ENCODE data around the gene KANK2. TPM values are rescaled to one million over a fixed set of nuclear protein-coding genes. Genes with fewer than 3 reads are reported as not detected.
A peak's percentile ranks its signal among the peaks of the same experiment; 100 is the strongest.
"Not testable (repeated sequence)": the region's sequence is repeated elsewhere in the genome, so short reads cannot be mapped to it uniquely, and the experiment has no call there.

Gene KANK2
- total RNA-seq, 5 donors from 2014 or later (not counting 1 experiment from before 2014, with no cell fraction given), result 0.68 to 1.9 (median 1.2) TPM

DNA sequence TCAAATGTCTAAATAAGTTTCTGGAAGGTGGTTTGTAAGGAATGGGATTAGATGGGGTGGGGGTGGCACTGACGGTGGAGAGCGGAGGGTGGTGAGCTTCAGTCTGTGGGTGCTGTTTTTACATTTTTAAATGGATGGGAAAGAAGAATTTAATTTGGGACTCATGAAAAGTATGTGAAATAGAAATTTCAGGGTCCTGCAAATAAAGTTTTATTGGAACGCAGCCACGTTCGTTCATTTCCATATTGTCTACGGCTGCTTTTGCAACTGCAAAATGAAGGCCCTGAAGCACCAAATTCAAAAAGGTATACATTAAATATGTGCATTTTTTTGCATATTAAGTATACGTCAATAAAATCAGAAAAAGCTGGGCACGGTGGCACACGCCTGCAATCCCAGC is 9.9 kb downstream of the KANK2 start:
- peaks cover 0 to 4% (median 0%) of the 10 kb centered on the region in 3 donors for H3K9me3 Mint-ChIP-seq
- ChIA-PET POLR2A (no interaction called here), CTCF (no interaction called here)
- no peaks in the 10 kb centered on the region for H3K36me3 Mint-ChIP-seq
- ATAC-seq (replicated peaks in 1 of 4) (no peak), DNase-seq (no peak)
- Histone ChIP-seq H3K9me3 (no peaks in the 10 kb centered on the region), H3K27me3 (replicated peaks in 1 of 2; ENCODE audit: control insufficient read depth in 2 of 2, extremely low read depth in 1 of 2, insufficient read depth in 2 of 2, low read length in 1 of 2) (peaks cover 0 to 3% of the 10 kb centered on the region in 2 experiments), H3K4me3 (ENCODE audit: control insufficient read depth in 1 of 2, extremely low read depth in 1 of 2, low read length in 1 of 2) (no peak overlapping the region), H3K27ac (ENCODE audit: low read length) (no peak overlapping the region), H3K36me3 (ENCODE audit: control insufficient read depth in 2 of 2, extremely low read depth in 1 of 2, insufficient read depth in 1 of 2, low read length in 1 of 2) (no peaks in the 10 kb centered on the region), H3K4me1 (ENCODE audit: control insufficient read depth in 1 of 2, extremely low read depth in 1 of 2, insufficient read depth in 2 of 2, low read length in 2 of 2) (no peaks in the 10 kb centered on the region)
- no peak overlapping the region for H3K4me3 Mint-ChIP-seq
- no peaks in the 10 kb centered on the region for H3K4me1 Mint-ChIP-seq
- WGBS (ENCODE audit: insufficient coverage), result 98% methylated on average over 5 of the region's 9 CpGs
- H3K27ac Mint-ChIP-seq, result no peak overlapping the region
- H3K27me3 Mint-ChIP-seq, result no peaks in the 10 kb centered on the region

DNA sequence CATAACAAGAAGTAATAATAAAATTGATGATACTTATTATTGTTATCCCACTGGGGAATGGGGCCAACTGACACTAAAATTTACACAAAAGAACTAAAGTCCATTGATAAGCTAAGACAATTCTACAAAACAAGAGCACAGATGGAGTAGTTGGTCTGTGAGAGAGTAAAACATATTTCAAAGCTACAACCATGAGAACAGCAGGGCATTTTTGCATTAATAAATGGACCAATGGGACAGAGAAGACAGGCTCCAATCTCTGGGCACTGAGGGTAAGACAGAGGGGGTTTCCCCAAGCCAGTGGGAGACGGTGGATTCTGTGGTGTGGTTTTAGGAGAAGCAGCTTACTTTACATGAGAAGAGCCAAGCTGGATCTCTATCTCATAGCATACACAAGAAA is 14.4 kb downstream of the KANK2 start:
- Mint-ChIP-seq H3K4me3 (no peak overlapping the region), H3K36me3 (no peaks in the 10 kb centered on the region), H3K27me3 (peaks cover 0 to 1% of the 10 kb centered on the region in 2 donors), H3K9me3 (peaks cover 0 to 4% (median 0%) of the 10 kb centered on the region in 3 donors), H3K27ac (no peak overlapping the region), H3K4me1 (peaks cover 0 to 10% (median 5%) of the 10 kb centered on the region in 3 donors)
- Histone ChIP-seq H3K36me3 (ENCODE audit: control insufficient read depth in 2 of 2, extremely low read depth in 1 of 2, insufficient read depth in 1 of 2, low read length in 1 of 2) (no peaks in the 10 kb centered on the region), H3K4me1 (ENCODE audit: control insufficient read depth in 1 of 2, extremely low read depth in 1 of 2, insufficient read depth in 2 of 2, low read length in 2 of 2) (peaks cover 0 to 6% of the 10 kb centered on the region in 2 experiments), H3K4me3 (ENCODE audit: control insufficient read depth in 1 of 2, extremely low read depth in 1 of 2, low read length in 1 of 2) (no peak overlapping the region), H3K27me3 (replicated peaks in 1 of 2; ENCODE audit: control insufficient read depth in 2 of 2, extremely low read depth in 1 of 2, insufficient read depth in 2 of 2, low read length in 1 of 2) (peaks cover 0 to 5% of the 10 kb centered on the region in 2 experiments), H3K9me3 (no peaks in the 10 kb centered on the region), H3K27ac (ENCODE audit: low read length) (no peak overlapping the region)
- ATAC-seq (replicated peaks in 1 of 4), result no peak
- POLR2A ChIA-PET, result no interaction called here
- CTCF ChIA-PET, result interaction anchor here (0.5 to 0.6 kb wide), 2 partner anchors 56 to 241 kb away, joined by 3 to 5 read pairs; no protein-coding TSS in a partner anchor
- no peak for DNase-seq
- no CpG with 5 or more reads among the region's 1 CpG for WGBS (ENCODE audit: insufficient coverage)

DNA sequence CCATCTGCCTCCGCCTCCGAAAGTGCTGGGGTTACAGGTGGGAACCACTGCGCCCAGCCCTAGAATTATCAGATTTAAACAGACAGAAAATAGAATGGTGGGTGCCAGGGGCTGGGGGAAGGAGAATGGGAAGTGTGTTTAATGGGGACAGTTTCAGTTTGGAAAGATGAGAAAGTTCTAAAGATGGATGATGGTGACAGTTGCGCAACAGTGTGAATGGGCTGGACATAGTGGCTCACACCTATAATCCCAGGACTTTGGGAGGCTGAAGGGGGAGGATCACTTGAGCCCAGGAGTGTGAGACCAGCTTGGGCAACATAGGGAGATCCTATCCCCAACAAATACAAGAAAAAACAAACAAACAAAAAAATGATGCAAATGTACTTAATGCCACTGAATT is 15.9 kb downstream of the KANK2 start:
- Mint-ChIP-seq H3K36me3 (no peaks in the 10 kb centered on the region), H3K4me3 (no peak overlapping the region), H3K27me3 (peaks cover 0 to 4% of the 10 kb centered on the region in 2 donors), H3K9me3 (peaks cover 0 to 4% (median 0%) of the 10 kb centered on the region in 3 donors), H3K4me1 (peaks cover 0 to 10% (median 5%) of the 10 kb centered on the region in 3 donors), H3K27ac (no peak overlapping the region)
- Histone ChIP-seq H3K27me3 (replicated peaks in 1 of 2; ENCODE audit: control insufficient read depth in 2 of 2, extremely low read depth in 1 of 2, insufficient read depth in 2 of 2, low read length in 1 of 2) (peaks cover 0 to 9% of the 10 kb centered on the region in 2 experiments), H3K27ac (ENCODE audit: low read length) (no peak overlapping the region), H3K36me3 (ENCODE audit: control insufficient read depth in 2 of 2, extremely low read depth in 1 of 2, insufficient read depth in 1 of 2, low read length in 1 of 2) (no peaks in the 10 kb centered on the region), H3K9me3 (no peaks in the 10 kb centered on the region), H3K4me3 (ENCODE audit: control insufficient read depth in 1 of 2, extremely low read depth in 1 of 2, low read length in 1 of 2) (no peak overlapping the region), H3K4me1 (ENCODE audit: control insufficient read depth in 1 of 2, extremely low read depth in 1 of 2, insufficient read depth in 2 of 2, low read length in 2 of 2) (peaks cover 0 to 6% of the 10 kb centered on the region in 2 experiments)
- CTCF ChIA-PET, result no interaction called here
- POLR2A ChIA-PET, result no interaction called here
- DNase-seq (no peak), ATAC-seq (replicated peaks in 1 of 4) (no peak)
- WGBS (ENCODE audit: insufficient coverage), result 100% methylated on average over 2 of the region's 4 CpGs

DNA sequence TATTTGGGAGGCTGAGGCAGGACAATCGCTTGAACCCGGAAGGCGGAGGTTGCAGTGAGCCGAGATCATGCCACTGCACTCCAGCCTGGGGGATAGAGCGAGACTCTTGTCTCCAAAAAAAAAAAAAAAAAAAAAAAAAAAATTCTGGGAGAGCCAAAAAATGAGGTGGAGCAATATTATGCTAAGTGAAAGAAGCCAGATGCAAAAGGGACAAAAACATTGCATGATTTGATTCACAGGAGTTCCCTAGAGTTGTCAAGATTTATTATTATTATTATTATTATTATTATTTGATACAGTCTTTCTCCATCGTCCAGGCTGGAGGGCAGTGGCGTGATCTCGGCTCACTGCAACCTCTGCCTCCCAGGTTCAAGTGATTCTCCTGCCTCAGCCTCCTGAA is 16.4 kb downstream of the KANK2 start:
- H3K36me3 ChIP-seq (ENCODE audit: control insufficient read depth in 2 of 2, extremely low read depth in 1 of 2, insufficient read depth in 1 of 2, low read length in 1 of 2); H3K27ac ChIP-seq (ENCODE audit: low read length); H3K36me3 Mint-ChIP-seq; H3K27me3 Mint-ChIP-seq; H3K4me3 Mint-ChIP-seq; H3K27ac Mint-ChIP-seq; POLR2A ChIA-PET; CTCF ChIA-PET; H3K27me3 ChIP-seq (replicated peaks in 1 of 2; ENCODE audit: control insufficient read depth in 2 of 2, extremely low read depth in 1 of 2, insufficient read depth in 2 of 2, low read length in 1 of 2); ATAC-seq (replicated peaks in 1 of 4); H3K4me1 ChIP-seq (ENCODE audit: control insufficient read depth in 1 of 2, extremely low read depth in 1 of 2, insufficient read depth in 2 of 2, low read length in 2 of 2); H3K9me3 Mint-ChIP-seq; H3K9me3 ChIP-seq; H3K4me3 ChIP-seq (ENCODE audit: control insufficient read depth in 1 of 2, extremely low read depth in 1 of 2, low read length in 1 of 2); DNase-seq: not testable (repeated sequence)
- WGBS (ENCODE audit: insufficient coverage), result 93% methylated on average over 3 of the region's 8 CpGs
- peaks cover 0 to 10% (median 5%) of the 10 kb centered on the region in 3 donors for H3K4me1 Mint-ChIP-seq

DNA sequence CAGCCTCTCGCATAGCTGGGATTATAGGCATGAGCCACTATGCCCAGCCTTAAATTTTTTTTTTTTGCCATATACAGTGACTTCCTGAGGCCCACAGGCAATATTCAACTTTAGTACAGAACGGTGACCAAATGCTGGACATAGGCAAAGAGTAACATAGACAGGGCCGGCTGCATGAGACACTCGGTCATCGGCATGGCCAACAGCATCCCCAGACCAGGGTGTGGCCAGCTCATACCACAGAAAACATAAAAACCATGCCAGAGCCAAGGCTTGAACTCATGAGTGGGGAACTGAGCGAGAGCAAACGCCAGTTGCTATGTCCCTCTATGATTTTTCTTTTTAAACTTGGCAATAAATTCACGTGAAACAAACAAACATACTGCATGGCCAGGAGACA is 17.0 kb downstream of the KANK2 start:
- CTCF ChIA-PET, result no interaction called here
- H3K27ac ChIP-seq (ENCODE audit: low read length), result no peak overlapping the region
- ATAC-seq (replicated peaks in 1 of 4), result no peak
- no peaks in the 10 kb centered on the region for H3K36me3 ChIP-seq (ENCODE audit: control insufficient read depth in 2 of 2, extremely low read depth in 1 of 2, insufficient read depth in 1 of 2, low read length in 1 of 2)
- 92% methylated on average over 7 of the region's 8 CpGs for WGBS (ENCODE audit: insufficient coverage)
- POLR2A ChIA-PET, result no interaction called here
- Mint-ChIP-seq H3K27me3 (peaks cover 0 to 4% of the 10 kb centered on the region in 2 donors), H3K27ac (no peak overlapping the region), H3K4me3 (no peak overlapping the region), H3K36me3 (no peaks in the 10 kb centered on the region), H3K9me3 (peaks cover 0 to 4% (median 0%) of the 10 kb centered on the region in 3 donors), H3K4me1 (peaks cover 0 to 10% (median 5%) of the 10 kb centered on the region in 3 donors)
- H3K27me3 ChIP-seq (replicated peaks in 1 of 2; ENCODE audit: control insufficient read depth in 2 of 2, extremely low read depth in 1 of 2, insufficient read depth in 2 of 2, low read length in 1 of 2), result peaks cover 0 to 9% of the 10 kb centered on the region in 2 experiments
- no peak for DNase-seq
- peaks cover 0 to 6% of the 10 kb centered on the region in 2 experiments for H3K4me1 ChIP-seq (ENCODE audit: control insufficient read depth in 1 of 2, extremely low read depth in 1 of 2, insufficient read depth in 2 of 2, low read length in 2 of 2)
- H3K9me3 ChIP-seq, result no peaks in the 10 kb centered on the region
- H3K4me3 ChIP-seq (ENCODE audit: control insufficient read depth in 1 of 2, extremely low read depth in 1 of 2, low read length in 1 of 2), result no peak overlapping the region

DNA sequence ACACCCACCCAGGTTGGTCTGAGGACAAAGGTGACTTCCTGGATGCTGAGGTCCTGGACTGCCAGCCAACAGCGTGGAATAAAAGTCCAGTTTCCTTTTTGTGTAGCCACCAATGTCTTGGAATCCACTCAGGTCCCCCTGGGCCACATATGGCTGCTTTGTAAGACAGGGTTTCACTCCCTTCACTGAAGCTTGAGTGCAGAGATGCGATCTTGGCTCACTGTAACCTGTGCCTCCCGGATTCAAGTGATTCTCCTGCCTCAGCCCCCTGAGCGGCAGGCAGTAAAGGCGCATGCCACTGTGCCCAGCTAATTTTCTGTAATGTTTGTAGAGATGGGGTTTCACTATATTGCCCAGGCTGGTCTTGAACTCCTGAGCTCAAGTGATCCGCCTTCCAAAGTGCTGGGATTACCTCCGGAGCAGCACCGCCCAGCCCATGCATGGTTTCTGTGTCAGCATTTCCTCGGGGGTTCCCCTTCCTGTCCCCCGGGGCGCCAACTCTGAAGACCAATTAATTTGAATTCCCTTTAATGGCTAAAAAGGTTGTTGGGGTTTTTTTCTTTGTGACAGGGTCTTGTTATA is 17.5 kb downstream of the KANK2 start:
- no peak overlapping the region for H3K27ac ChIP-seq (ENCODE audit: low read length)
- Mint-ChIP-seq H3K27me3 (peaks cover 0 to 4% of the 10 kb centered on the region in 2 donors), H3K4me3 (no peak overlapping the region), H3K9me3 (peaks cover 0 to 4% (median 0%) of the 10 kb centered on the region in 3 donors), H3K27ac (no peak overlapping the region), H3K36me3 (no peaks in the 10 kb centered on the region), H3K4me1 (peaks cover 0 to 10% (median 5%) of the 10 kb centered on the region in 3 donors)
- CTCF ChIA-PET, result interaction anchor here in 1 of 2 donors (0.6 kb wide), 1 partner anchor 26 kb away, joined by 3 read pairs; no protein-coding TSS in a partner anchor
- DNase-seq (no peak), ATAC-seq (replicated peaks in 1 of 4) (peak in 2 of 4 experiments; percentile 31 to 53)
- no peaks in the 10 kb centered on the region for H3K36me3 ChIP-seq (ENCODE audit: control insufficient read depth in 2 of 2, extremely low read depth in 1 of 2, insufficient read depth in 1 of 2, low read length in 1 of 2)
- H3K27me3 ChIP-seq (replicated peaks in 1 of 2; ENCODE audit: control insufficient read depth in 2 of 2, extremely low read depth in 1 of 2, insufficient read depth in 2 of 2, low read length in 1 of 2), result peaks cover 0 to 9% of the 10 kb centered on the region in 2 experiments
- no peak overlapping the region for H3K4me3 ChIP-seq (ENCODE audit: control insufficient read depth in 1 of 2, extremely low read depth in 1 of 2, low read length in 1 of 2)
- POLR2A ChIA-PET, result no interaction called here
- H3K4me1 ChIP-seq (ENCODE audit: control insufficient read depth in 1 of 2, extremely low read depth in 1 of 2, insufficient read depth in 2 of 2, low read length in 2 of 2), result peaks cover 0 to 6% of the 10 kb centered on the region in 2 experiments
- no peaks in the 10 kb centered on the region for H3K9me3 ChIP-seq
- WGBS (ENCODE audit: insufficient coverage), result 66% methylated on average over 9 of the region's 11 CpGs

All from T-cell (primary cell).